GM18907 (cell line): ENCODE results near the gene RFPL1.
"Not testable (repeated sequence)": the region's sequence is repeated elsewhere in the genome, so short reads cannot be mapped to it uniquely, and the experiment has no call there.

Source experiments
- ATAC-seq: cut with Tn5 transposase; IDR thresholded peaks from one replicate; pipeline ENCODE4 v1.9.1; 2021; ENCODE audit warnings: mild to moderate bottlenecking, moderate library complexity; ENCODE audit not compliant: unreplicated experiment

RFPL1 gene

GRCh38 chr22:29477723-29478318, 39.4 kb downstream of the RFPL1 start:
- ATAC-seq = no peak

GRCh38 chr22:29478326-29479276, 40.2 kb downstream of the RFPL1 start:
- no peak for ATAC-seq

- ATAC-seq = no peak
Observed at GRCh38 chr22:29479417-29480261, 41.3 kb downstream of the RFPL1 start, which contains the start of gene NEFH. Gene NEFH (plus strand): TSS chr22:29480218. CDS start chr22:29480263, 45 bp downstream.

- no peak for ATAC-seq
Observed at GRCh38 chr22:29480262-29480511, 41.8 kb downstream of the RFPL1 start.

GRCh38 chr22:29480512-29481264, 42.3 kb downstream of the RFPL1 start:
- no peak for ATAC-seq

- ATAC-seq = no peak
Observed at GRCh38 chr22:29481265-29482000, 43.0 kb downstream of the RFPL1 start.

GRCh38 chr22:29482253-29482652, 43.9 kb downstream of the RFPL1 start:
- ATAC-seq = no peak

- ATAC-seq = no peak
Observed at GRCh38 chr22:29482726-29483125, 44.3 kb downstream of the RFPL1 start.

GRCh38 chr22:29483254-29483653, 44.9 kb downstream of the RFPL1 start:
- no peak for ATAC-seq

GRCh38 chr22:29484642-29485041, 46.3 kb downstream of the RFPL1 start:
- ATAC-seq = no peak

- ATAC-seq = no peak
Observed at GRCh38 chr22:29485448-29485847, 47.1 kb downstream of the RFPL1 start.

- ATAC-seq = no peak
Observed at GRCh38 chr22:29487426-29487986, 49.1 kb downstream of the RFPL1 start.

- ATAC-seq = not testable (repeated sequence)
Observed at GRCh38 chr22:29489127-29489780, 50.9 kb downstream of the RFPL1 start.

GRCh38 chr22:29491012-29491411, 52.6 kb downstream of the RFPL1 start:
- no peak for ATAC-seq
